Muscle layer of colon (tissue), 2 donors: ENCODE results near the gene GIMAP6.
"Not testable (repeated sequence)": the region's sequence is repeated elsewhere in the genome, so short reads cannot be mapped to it uniquely, and the experiment has no call there.

Source experiments
- H3K27ac ChIP-seq: one replicate; pipeline ENCODE4 v1.7.0; 2013; ENCODE audit warnings: low read depth, mild to moderate bottlenecking, low read length, moderate library complexity
- H3K27me3 ChIP-seq, 2 donors: one replicate each; pipeline ENCODE4 v1.7.0; 2013; ENCODE audit warnings: low read length in 2 of 2, mild to moderate bottlenecking in 2 of 2; ENCODE audit not compliant: insufficient read depth in 2 of 2, control insufficient read depth in 1 of 2
- H3K36me3 ChIP-seq: one replicate; pipeline ENCODE4 v1.7.0; 2013; ENCODE audit warnings: mild to moderate bottlenecking, low read length; ENCODE audit not compliant: insufficient read depth
- H3K4me1 ChIP-seq: one replicate; pipeline ENCODE4 v1.7.0; 2013; ENCODE audit warnings: mild to moderate bottlenecking, low read length; ENCODE audit not compliant: insufficient read depth
- H3K4me3 ChIP-seq, 2 donors: one replicate each; pipeline ENCODE4 v1.7.0; 2013; ENCODE audit warnings: low read length in 2 of 2, low read depth in 1 of 2, mild to moderate bottlenecking in 1 of 2, moderate library complexity in 1 of 2
- H3K9ac ChIP-seq: one replicate; pipeline ENCODE4 v1.7.0; 2013; ENCODE audit warnings: low read length
- H3K9me3 ChIP-seq: one replicate; pipeline ENCODE4 v1.7.0; 2013; ENCODE audit warnings: mild to moderate bottlenecking, low read length
- donor health status: abdominal sarcoma.
- donor health status: Adenocarcinoma of cecum.

Gene GIMAP6

DNA sequence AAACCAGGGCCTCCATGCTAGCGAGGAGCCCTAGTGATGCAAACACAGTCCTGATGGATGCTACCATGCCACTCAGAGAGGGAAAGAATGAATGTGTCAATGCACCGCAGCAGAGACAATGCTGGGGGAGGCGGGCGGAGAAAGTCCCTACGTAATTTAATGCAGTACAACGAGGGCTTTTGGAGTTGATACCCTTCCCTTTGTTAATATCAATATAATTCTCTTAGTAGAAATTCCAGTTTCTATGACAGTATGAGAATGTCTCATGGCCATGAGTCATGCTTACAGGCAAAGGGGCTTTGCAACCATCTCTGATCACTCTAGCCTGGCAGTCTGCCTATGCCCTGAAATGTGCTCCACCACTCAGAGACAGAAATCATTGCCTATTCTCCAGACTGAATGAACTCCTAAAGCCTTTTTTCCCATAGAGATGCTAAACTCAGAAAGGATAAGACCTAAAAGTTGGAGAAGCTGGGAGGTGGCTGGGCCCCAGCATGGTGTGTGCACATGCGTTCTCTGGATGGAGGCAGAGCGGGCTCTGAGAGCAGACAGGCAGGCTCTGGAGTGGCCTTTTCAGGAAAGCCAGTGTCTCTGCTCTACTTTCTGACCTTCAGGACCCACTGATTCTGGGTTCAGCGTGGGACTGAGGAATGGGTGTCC lies 33.0 kb upstream of the GIMAP6 start:
- Histone ChIP-seq H3K4me1 (no peaks in the 10 kb centered on the region), H3K27ac (no peak overlapping the region), H3K9me3 (no peaks in the 10 kb centered on the region), H3K36me3 (no peaks in the 10 kb centered on the region), H3K9ac (no peak overlapping the region), H3K4me3 (no peak overlapping the region), H3K27me3 (no peaks in the 10 kb centered on the region)

DNA sequence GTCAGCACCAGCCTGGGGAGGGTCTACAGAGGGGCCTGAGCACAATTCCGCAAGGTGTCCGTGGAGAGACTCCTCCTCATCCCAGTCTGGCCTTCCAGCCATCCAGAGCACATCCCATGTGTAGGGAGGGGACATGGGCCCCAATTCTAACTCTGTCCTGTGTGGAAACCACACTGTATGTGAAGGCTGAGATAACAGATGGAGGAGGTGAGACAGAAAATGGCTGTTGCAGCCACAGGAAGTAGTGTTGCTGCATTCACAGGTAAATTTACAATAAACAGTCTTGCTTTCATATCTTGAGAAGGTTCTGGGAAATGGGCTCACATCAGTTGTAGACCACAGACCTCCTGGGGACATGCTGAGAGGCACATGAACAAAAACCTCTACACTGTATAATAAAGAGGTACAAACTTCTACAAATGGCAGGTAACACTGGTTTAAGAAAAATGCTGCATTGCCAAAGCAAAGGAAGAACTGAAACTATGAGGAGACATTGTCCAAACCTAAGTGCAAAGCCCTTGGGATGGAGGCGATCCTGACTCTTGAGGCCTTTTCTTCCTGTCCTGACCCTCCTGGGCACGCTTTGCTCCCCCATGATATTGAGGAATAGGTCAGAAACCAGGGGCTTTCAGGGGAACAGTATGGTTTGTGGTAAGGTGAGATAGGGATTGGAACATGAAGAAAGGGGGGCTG lies 31.8 kb upstream of the GIMAP6 start:
- no peak overlapping the region for H3K9ac ChIP-seq
- no peak overlapping the region for H3K4me3 ChIP-seq
- H3K4me1 ChIP-seq: no peaks in the 10 kb centered on the region
- no peaks in the 10 kb centered on the region for H3K9me3 ChIP-seq
- H3K27me3 ChIP-seq: no peaks in the 10 kb centered on the region
- no peak overlapping the region for H3K27ac ChIP-seq
- no peaks in the 10 kb centered on the region for H3K36me3 ChIP-seq

DNA sequence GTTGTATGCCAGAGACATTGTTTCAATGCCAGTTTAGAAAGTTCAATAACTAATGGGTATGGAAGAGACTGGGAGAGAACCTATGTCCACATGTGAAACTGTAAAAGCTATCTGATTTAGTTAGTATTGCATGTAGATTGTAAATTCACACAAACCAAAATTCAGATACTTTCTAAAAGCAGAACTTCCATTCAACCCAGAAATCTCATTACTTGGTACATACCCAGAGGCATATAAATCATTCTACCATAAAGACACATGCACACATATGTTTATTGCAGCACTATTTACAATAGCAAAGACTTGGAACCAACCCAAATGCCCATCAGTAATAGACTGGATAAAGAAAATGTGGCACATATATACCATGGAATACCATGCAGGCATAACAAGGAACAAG lies 30.6 kb upstream of the GIMAP6 start:
- not testable (repeated sequence) for H3K27ac ChIP-seq, H3K36me3 ChIP-seq, H3K9me3 ChIP-seq, H3K27me3 ChIP-seq, H3K4me3 ChIP-seq, H3K9ac ChIP-seq, H3K4me1 ChIP-seq

DNA sequence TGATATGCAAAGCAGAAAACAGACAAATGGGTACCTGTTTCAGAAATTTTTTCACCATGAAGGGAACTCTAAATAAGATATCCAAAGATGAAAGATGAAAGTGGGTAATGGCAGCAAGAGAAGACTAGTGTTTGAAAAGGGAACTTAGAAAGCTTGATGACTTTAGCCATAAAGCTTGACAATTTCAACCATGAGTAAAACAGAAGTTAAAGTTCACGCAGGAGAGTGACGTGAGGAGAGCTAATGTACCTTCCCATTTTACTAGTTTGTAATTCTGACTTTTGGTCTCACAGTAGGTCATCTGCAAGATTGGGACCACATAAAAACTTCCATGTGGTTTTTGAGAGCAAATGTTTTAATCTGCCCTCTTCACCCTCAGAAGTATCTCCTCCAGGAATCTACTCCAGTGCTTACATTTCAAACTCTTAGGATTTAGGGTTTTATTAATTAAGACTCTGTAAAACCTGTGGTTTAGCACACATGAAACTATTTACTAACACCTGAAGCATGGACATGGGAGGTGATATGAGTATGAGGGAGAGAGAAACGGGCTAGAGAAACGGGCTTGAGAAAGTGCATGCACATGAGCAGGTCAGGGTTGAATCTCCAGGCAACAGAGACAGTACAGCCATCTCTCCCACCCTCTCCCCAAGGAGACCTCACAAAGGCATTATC lies 28.9 kb upstream of the GIMAP6 start:
- Histone ChIP-seq H3K27me3 (no peaks in the 10 kb centered on the region), H3K9me3 (no peaks in the 10 kb centered on the region), H3K4me3 (no peak overlapping the region), H3K36me3 (no peaks in the 10 kb centered on the region), H3K9ac (no peak overlapping the region), H3K27ac (no peak overlapping the region), H3K4me1 (no peaks in the 10 kb centered on the region)

DNA sequence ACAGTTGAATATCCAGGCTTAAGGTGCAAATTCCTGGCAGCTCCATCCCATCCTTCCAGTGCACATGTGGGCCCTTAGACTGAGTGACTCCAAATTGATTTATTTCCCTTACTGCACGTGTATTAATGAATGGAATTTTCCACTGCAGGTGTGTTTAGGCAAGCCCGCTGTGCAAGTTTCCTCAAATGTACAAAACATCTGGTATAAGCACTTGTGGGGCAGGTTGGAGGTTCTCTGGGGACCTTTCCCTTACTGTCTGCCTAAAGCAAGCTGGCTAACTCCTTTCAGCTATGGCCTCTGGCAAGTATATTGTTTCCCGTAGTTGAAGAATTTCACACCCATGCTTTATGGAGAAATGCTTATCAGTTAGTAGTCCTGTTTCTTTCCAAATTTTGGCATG lies 25.3 kb upstream of the GIMAP6 start:
- no peak overlapping the region for H3K4me3 ChIP-seq
- no peak overlapping the region for H3K9ac ChIP-seq
- H3K4me1 ChIP-seq: no peaks in the 10 kb centered on the region
- no peaks in the 10 kb centered on the region for H3K9me3 ChIP-seq
- no peaks in the 10 kb centered on the region for H3K36me3 ChIP-seq
- no peaks in the 10 kb centered on the region for H3K27me3 ChIP-seq
- no peak overlapping the region for H3K27ac ChIP-seq

DNA sequence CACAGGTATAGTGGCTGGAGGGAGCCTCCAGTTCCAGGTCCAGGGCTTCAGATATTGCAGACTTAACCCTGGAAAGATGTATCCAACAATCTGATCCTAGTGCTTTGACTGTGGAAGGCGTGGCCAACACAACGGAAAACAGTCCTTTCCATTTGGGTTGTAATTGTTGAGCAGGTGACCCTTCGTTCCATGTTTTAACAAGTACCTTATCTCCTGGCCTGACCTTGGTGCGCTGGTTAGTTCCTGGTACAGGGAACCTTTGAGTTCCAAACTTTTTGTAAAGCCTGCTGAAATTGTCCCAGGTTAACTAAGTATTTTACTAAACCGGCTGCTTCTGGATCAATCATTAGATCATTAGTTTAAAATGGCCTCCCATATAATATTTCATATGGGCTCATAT lies 23.9 kb upstream of the GIMAP6 start:
- Histone ChIP-seq H3K4me3 (no peak overlapping the region), H3K27ac (no peak overlapping the region), H3K27me3 (no peaks in the 10 kb centered on the region), H3K9me3 (no peaks in the 10 kb centered on the region), H3K4me1 (no peaks in the 10 kb centered on the region), H3K9ac (no peak overlapping the region), H3K36me3 (no peaks in the 10 kb centered on the region)

DNA sequence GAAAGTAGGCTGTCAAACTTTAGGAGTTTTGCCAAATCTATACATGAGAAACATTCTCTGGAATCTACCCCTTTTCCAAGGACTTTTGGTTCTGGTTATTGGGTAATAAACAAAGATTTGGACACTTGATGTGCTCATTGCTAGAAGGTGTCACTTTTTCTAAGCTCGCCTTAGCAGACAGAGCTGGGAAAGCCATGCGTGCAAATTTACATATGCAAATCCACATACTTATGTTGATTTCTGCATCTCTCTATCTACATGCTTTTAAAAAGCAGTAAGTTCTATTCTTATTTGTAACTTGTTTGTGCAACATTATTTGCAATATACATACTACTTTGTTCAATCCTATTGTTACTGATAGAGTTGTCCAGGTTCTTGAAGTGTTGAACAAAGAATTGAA lies 22.5 kb upstream of the GIMAP6 start:
- Histone ChIP-seq H3K36me3 (no peaks in the 10 kb centered on the region), H3K27ac (no peak overlapping the region), H3K9me3 (no peaks in the 10 kb centered on the region), H3K4me3 (no peak overlapping the region), H3K9ac (no peak overlapping the region), H3K27me3 (no peaks in the 10 kb centered on the region), H3K4me1 (no peaks in the 10 kb centered on the region)

DNA sequence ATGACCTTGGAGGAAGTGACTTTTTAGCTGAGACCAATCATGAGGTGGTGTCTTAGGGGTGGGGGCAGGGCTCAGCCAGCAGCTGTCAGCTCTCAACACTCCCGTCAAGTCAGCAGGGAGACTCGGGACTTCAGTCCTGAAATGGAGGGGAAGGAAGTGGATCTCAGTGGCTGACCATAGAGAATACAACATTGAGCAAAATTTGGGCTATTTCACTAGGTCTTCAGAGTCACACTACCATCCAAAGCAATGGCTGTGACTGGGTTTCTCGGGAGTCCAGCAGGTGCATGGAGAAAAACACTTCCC lies 16.8 kb upstream of the GIMAP6 start:
- Histone ChIP-seq H3K4me1 (no peaks in the 10 kb centered on the region), H3K36me3 (no peaks in the 10 kb centered on the region), H3K27ac (no peak overlapping the region), H3K4me3 (no peak overlapping the region), H3K9me3 (no peaks in the 10 kb centered on the region), H3K9ac (no peak overlapping the region), H3K27me3 (no peaks in the 10 kb centered on the region)

DNA sequence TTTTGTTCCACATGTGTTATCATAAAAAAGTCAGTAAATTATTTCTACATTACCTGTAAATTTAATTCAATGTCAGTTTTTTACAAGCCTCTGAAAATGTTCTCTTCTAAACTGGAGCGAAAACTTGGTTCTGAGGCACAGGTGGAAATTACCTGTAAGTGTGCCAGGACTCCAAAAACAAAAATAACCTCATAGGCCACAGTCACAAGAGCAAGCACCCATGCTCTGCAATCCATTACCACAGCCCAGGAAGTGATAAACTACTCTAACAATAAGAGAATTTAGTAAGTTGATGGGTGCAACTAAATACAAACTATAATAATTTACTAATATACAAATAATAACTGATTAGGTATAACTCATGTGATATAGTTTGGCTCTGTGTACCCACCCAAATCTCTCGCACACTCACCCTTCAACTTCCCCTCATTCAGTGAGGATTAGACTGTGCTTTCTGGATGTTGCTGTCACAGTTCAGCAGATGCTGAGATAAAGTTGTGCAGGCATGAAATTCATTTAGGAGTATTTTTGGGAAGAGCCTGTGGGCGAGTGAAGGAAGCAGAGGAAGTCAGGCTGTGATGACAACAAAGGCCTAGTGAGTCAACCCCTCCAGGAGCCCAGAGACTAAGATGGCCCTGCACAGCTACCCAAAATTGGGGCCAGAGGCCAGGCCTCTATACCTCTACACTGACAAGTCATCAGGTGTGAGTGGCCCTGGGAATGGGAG lies 16.3 kb upstream of the GIMAP6 start:
- Histone ChIP-seq H3K9ac (no peak overlapping the region), H3K27ac (no peak overlapping the region), H3K4me3 (no peak overlapping the region), H3K36me3 (no peaks in the 10 kb centered on the region), H3K4me1 (no peaks in the 10 kb centered on the region), H3K9me3 (no peaks in the 10 kb centered on the region), H3K27me3 (no peaks in the 10 kb centered on the region)

DNA sequence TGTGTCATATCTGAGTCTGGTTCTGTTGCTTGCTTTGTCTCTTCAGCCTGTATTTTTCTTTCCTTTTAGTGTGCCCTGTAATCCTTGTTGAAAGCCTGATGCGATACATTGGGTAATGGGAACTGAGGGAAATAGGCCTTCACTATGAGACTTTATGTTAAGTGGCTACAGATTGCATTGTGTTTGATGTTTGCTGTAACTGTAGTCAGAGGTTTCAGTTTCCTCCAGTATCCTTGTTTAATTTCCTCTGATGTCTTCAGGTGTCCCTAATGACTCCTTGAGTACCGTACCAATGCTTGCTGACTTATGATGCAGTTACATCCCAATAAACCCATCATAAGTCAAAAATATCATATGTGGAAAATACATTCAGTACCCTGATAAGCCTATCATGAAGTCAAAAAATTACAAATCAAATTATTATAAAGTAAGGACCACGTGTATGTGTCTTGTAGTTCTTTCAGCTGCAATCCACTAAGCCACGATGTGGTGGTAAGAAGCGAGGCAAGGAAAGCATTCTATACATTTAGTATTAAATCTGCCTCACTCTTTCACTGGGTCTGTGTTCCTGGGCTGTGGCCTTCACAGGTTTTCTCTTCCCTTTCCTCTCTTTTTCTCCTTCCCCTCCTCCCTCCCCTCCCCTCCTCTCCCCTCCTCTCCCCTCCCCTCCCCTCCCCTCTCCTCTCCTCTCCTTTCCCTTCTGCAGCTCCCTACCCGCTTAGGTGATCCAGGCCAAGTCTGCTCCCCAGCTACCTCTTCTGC lies 13.3 kb upstream of the GIMAP6 start:
- no peak overlapping the region for H3K9ac ChIP-seq
- no peaks in the 10 kb centered on the region for H3K27me3 ChIP-seq
- no peaks in the 10 kb centered on the region for H3K4me1 ChIP-seq
- H3K36me3 ChIP-seq: no peaks in the 10 kb centered on the region
- no peak overlapping the region for H3K4me3 ChIP-seq
- no peak overlapping the region for H3K27ac ChIP-seq
- H3K9me3 ChIP-seq: no peaks in the 10 kb centered on the region

DNA sequence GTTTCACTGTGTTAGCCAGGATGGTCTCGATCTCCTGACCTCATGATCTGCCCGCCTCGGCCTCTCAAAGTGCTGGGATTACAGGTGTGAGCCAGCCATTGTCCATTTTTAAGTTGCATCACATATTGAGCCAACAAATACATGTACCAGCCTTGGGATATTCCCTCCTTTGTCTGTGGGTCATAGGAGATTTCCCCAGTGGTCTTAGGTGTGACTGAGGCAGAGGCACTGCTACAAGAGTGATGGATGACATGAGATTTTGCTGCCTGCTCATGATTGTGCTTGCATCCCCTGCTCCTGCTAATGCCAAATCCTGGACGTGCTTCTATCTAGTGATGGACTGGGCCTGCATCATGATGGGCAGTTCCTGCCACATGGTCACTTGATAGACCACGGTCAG lies 10.7 kb upstream of the GIMAP6 start:
- no peaks in the 10 kb centered on the region for H3K36me3 ChIP-seq
- no peak overlapping the region for H3K9ac ChIP-seq
- H3K27ac ChIP-seq: no peak overlapping the region
- H3K27me3 ChIP-seq: no peaks in the 10 kb centered on the region
- no peak overlapping the region for H3K4me3 ChIP-seq
- H3K4me1 ChIP-seq: no peaks in the 10 kb centered on the region
- no peaks in the 10 kb centered on the region for H3K9me3 ChIP-seq
